ENCODE measurements around the gene AP5Z1.

AP5Z1 gene

DNA sequence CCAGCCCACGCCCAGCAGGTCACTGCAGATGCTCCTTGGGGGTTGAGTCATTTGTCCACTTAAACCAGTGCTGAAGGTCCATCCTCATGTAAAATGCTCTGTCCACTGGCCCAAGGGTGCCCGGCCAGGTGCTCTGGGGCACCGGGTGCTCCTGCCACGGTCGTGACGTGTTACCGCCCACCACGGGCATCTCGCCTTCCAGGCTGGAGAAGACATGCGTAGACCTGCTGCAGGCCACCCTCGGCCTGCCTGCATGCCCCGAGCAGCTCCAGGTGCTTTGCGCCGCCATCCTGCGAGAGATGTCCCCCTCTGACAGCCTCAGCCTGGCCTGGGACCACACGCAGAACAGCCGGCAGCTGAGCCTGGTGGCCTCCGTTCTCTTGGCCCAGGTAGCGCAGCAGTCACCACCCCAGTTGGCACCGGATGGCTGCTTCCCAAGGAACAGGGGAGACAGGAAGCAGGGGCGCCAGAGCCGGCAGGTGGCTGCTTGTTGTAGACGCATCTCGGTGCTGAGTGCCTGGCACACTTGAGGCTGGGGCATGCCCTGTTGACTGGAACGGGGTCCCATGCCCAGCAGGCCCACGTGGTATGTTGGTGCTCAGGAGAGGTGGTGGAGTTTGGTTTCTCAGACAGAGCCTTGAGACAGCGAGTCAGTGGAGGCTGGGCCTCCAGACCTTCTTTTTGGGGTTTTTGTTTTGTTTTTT is 6.1 kb downstream of the AP5Z1 start:
- no peak for DNase-seq

GRCh38 chr7:4782333-4783291 is 7.2 kb downstream of the AP5Z1 start:
- DNase-seq = no peak
- in situ Hi-C loops (cut with HindIII; ENCODE audit: low pct_ligation_motif_present, low pct_unique_long_range_greater_than_20kb, low sequenced_read_pairs) = no loop called here

More for the DNA sequence above, 6.1 kb downstream of the AP5Z1 start:
- in situ Hi-C loops (cut with HindIII; ENCODE audit: low pct_ligation_motif_present, low pct_unique_long_range_greater_than_20kb, low sequenced_read_pairs) = no loop called here

GRCh38 chr7:4783292-4783652 is 7.8 kb downstream of the AP5Z1 start:
- no peak for DNase-seq
- in situ Hi-C loops (cut with HindIII; ENCODE audit: low pct_ligation_motif_present, low pct_unique_long_range_greater_than_20kb, low sequenced_read_pairs) = no loop called here

DNA sequence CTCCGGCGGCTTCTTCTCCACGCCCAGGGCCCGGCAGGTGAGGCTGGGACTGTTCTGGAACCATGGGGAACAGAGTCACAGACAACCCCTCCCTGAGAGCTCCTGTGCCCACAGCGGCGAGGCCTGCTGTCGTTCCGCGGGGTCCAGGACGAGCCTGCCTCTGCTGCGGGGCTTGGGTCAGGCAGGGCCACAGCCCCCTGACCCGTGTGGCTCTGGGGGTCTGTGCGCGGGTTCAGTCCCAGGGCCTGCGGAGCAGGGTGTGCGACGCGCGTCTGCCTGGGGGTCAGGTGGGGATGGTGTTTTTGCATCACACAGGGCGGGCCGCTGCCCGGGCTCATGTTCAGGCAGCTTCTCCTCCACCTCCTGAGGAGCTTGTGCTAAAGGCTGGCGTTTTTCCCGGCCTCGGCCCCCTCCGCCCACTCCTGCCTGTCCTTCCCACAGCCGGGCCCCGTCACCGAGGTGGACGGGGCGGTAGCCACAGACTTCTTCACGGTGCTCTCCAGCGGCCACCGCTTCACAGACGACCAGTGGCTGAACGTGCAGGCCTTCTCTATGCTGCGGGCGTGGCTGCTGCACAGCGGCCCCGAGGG is 8.4 kb downstream of the AP5Z1 start:
- no peak for DNase-seq
- in situ Hi-C loops (cut with HindIII; ENCODE audit: low pct_ligation_motif_present, low pct_unique_long_range_greater_than_20kb, low sequenced_read_pairs) = no loop called here

- in situ Hi-C loops (cut with HindIII; ENCODE audit: low pct_ligation_motif_present, low pct_unique_long_range_greater_than_20kb, low sequenced_read_pairs) = no loop called here
- DNase-seq = no peak
These were observed 9.4 kb downstream of the AP5Z1 start for GRCh38 chr7:4784799-4785198.

GRCh38 chr7:4785371-4785770 is 9.9 kb downstream of the AP5Z1 start:
- DNase-seq = no peak
- in situ Hi-C loops (cut with HindIII; ENCODE audit: low pct_ligation_motif_present, low pct_unique_long_range_greater_than_20kb, low sequenced_read_pairs) = no loop called here

DNA sequence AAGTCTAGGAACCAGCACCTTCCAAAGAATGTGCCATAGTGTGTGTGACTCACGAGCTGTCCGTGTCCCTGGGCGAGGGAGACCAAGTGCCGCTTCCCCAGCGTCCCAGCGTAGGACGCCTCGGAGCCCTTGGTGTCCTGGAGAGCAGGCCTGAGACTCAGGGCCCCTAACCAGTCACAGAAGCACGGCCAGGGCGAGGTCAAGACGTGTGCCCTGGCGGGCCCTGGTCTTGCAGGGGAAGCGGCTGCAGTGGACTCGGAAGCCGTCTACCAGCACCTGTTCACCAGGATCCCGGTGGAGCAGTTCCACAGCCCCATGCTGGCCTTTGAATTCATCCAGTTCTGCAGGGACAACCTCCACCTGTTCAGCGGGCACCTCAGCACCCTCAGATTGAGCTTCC is 10.6 kb downstream of the AP5Z1 start:
- in situ Hi-C loops (cut with HindIII; ENCODE audit: low pct_ligation_motif_present, low pct_unique_long_range_greater_than_20kb, low sequenced_read_pairs) = no loop called here
- DNase-seq = no peak

GRCh38 chr7:4787541-4787940 is 12.1 kb downstream of the AP5Z1 start:
- in situ Hi-C loops (cut with HindIII; ENCODE audit: low pct_ligation_motif_present, low pct_unique_long_range_greater_than_20kb, low sequenced_read_pairs) = no loop called here
- no peak for DNase-seq

GRCh38 chr7:4787947-4788626 is 12.7 kb downstream of the AP5Z1 start:
- no peak for DNase-seq
- in situ Hi-C loops (cut with HindIII; ENCODE audit: low pct_ligation_motif_present, low pct_unique_long_range_greater_than_20kb, low sequenced_read_pairs) = no loop called here

DNA sequence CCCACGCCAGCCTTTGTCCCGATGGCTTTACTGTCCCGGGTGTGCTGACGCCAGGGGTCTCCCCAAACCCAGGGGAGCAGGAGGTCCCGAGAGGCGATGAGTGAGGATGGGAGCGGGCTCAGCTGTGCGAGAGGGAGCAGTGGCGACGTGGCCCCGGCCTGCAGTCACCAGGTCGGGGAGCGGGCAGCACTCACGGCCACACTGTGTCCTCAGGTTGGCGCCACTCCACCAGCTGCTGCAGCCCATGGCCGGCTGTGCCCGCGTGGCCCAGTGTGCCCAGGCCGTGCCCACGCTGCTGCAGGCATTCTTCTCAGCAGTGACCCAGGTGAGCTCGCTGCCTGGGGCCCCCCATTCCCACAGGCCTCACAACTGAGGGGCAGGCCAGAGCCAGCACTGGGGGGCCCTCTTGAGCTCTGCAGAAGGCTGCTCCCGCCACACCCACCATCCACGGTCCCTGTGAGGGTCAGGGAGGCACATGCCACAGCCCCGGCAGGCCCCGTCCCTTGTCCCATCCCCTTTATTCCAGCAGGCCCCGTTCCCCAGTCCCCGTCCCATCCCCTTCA is 13.3 kb downstream of the AP5Z1 start:
- in situ Hi-C loops (cut with HindIII; ENCODE audit: low pct_ligation_motif_present, low pct_unique_long_range_greater_than_20kb, low sequenced_read_pairs) = no loop called here
- DNase-seq = no peak

GRCh38 chr7:4789194-4790077 is 14.0 kb downstream of the AP5Z1 start:
- in situ Hi-C loops (cut with HindIII; ENCODE audit: low pct_ligation_motif_present, low pct_unique_long_range_greater_than_20kb, low sequenced_read_pairs) = no loop called here
- DNase-seq = no peak

DNA sequence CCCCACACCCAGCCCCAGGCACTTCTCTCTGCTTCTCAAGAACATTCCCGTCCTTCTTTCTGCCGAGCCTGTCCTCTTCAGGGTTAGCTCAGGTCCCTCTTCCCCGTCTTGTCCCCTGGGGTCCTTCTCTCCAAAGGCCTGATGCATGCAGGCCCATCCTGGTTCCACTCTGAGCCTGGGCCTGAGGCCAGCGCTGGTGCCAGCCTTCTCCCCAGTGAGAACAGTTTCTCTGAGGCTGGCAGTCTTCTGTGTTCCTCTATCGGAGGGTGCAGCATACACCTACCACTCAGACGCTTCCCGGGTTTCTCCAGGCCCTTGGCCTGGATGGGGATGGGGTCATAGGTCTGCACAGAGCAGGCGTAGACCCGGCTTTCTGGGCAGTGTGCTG is 14.6 kb downstream of the AP5Z1 start:
- in situ Hi-C loops (cut with HindIII; ENCODE audit: low pct_ligation_motif_present, low pct_unique_long_range_greater_than_20kb, low sequenced_read_pairs) = no loop called here
- DNase-seq = no peak

GRCh38 chr7:4790516-4790991 is 15.1 kb downstream of the AP5Z1 start:
- in situ Hi-C loops (cut with HindIII; ENCODE audit: low pct_ligation_motif_present, low pct_unique_long_range_greater_than_20kb, low sequenced_read_pairs) = no loop called here
- DNase-seq = no peak

DNA sequence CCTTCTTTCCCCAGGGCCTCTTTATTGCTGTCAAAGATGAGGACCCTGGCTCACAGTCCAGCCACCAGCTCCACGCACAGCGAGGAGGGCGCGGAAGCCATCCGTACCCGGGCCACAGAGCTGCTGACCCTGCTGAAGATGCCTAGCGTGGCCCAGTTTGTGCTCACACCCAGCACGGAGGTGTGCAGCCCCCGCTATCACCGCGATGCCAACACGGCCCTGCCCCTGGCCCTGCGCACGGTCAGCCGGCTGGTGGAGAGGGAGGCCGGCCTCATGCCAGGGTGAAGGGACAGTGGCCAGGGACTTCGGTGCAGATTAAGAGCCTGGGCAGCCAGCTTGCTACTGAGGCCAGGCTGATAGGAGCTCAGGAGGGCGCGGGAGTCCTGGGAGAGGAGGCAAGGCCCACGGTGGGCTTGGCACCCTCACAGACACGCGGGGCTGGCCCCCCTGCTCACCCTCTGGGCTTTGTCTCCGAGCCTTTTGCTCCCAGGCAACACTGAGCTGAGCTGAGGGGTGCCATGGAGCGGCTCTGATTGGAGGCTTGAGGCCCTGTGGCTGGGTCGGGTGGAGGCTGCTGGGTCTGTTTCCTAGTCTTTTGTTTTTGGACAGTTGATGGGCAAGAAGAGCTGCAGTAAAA is 15.8 kb downstream of the AP5Z1 start:
- DNase-seq = no peak
- in situ Hi-C loops (cut with HindIII; ENCODE audit: low pct_ligation_motif_present, low pct_unique_long_range_greater_than_20kb, low sequenced_read_pairs) = no loop called here

DNA sequence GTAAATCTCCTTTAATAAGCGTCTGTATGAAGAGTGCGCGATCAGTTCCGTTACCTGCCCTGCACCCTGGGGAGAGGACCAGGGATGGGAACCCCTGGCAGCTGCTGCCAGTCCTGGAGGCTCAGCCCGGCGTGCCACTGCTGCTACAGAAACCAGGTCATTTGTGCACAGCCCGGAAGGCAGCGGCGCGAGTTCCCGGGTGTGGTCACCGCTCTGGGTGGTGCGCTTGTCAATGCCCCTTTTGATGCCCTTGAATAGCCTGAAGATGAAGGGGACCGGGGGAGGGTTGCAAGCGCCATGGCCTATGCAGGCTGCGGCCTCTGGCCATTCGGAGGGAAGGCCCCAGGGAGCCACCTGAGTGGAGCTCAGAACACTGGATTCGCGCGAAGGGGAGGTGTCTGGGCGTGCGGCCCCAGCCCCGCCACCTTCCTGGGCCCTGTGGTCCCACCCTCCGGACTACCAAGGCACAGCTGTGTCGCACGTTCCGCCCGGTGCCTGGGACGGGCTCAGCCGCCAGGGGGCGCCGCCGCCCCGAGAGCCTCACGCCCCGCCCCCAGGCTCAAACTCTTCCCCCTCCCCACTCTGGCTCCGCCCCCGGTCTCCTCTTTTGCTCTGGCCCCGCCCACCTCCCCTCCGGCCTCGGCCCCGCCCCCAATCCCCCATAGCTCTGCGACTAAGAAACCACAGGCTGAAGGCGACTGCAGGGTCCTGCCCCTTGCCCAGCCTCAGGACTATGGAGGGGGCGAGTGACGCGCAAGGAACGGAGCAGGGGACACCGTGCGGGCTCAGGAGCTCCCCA is 16.5 kb downstream of the AP5Z1 start:
- in situ Hi-C loops (cut with HindIII; ENCODE audit: low pct_ligation_motif_present, low pct_unique_long_range_greater_than_20kb, low sequenced_read_pairs) = no loop called here
- peak; percentile 61 for DNase-seq

- in situ Hi-C loops (cut with HindIII; ENCODE audit: low pct_ligation_motif_present, low pct_unique_long_range_greater_than_20kb, low sequenced_read_pairs) = no loop called here
- no peak for DNase-seq
These were observed 17.2 kb downstream of the AP5Z1 start for GRCh38 chr7:4792537-4793126.

Measured in ACHN (cell line).